CMK (cell line): ENCODE data around the gene ZMYM1.
A peak's percentile ranks its signal among the peaks of the same experiment; 100 is the strongest.
"Not testable (repeated sequence)": the region's sequence is repeated elsewhere in the genome, so short reads cannot be mapped to it uniquely, and the experiment has no call there.

Source experiments
- DNase-seq: peaks from one replicate; pipeline ENCODE4 v3.0.0-alpha.2; 2010; ENCODE audit warnings: low read depth

ZMYM1 gene

GRCh38 chr1:35079003-35079930 is at the start of gene ZMYM1:
ZMYM1 (plus strand) TSS chr1:35079385; CDS start chr1:35093988, 14,603 bp downstream.
- DNase-seq = peak; percentile 62

DNA sequence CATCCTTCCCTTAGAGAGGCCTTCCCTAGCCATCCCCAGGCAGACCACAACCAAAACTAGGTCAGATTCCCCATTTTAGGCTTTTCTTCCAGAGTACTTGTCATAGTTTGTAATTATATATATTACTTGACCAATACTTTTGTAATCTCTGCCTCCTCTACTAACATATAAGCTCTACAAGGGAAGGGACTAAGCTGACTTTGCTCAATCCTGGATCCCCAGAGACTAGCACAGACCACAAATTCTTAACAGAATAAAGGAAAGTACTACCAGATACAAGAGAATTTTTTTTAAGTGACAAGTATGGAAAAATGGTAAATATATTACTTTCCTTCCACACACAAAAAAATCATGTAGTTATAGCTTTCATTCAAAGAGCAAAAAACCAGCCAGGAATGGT is 49.4 kb upstream of the ZMYM1 start:
- no peak for DNase-seq

DNA sequence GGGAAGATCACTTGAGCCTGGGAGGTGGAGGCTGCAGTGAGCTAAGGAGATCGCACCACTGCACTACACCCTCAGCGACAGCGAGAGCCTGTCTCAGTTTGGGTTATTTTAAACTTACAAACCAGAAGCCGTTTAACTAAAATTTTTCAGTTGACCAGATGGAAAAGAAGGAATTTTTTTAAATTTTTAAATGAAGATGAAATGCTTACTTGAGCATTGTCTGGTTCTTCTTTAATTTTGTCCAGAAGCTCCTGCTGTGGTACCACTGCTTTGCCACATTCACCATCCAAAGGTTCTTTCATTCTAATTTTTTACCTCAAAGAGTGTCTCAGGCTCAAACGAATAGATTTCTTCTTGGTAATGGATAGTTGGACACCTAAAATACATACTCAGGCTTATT is 48.8 kb upstream of the ZMYM1 start:
- no peak for DNase-seq

DNA sequence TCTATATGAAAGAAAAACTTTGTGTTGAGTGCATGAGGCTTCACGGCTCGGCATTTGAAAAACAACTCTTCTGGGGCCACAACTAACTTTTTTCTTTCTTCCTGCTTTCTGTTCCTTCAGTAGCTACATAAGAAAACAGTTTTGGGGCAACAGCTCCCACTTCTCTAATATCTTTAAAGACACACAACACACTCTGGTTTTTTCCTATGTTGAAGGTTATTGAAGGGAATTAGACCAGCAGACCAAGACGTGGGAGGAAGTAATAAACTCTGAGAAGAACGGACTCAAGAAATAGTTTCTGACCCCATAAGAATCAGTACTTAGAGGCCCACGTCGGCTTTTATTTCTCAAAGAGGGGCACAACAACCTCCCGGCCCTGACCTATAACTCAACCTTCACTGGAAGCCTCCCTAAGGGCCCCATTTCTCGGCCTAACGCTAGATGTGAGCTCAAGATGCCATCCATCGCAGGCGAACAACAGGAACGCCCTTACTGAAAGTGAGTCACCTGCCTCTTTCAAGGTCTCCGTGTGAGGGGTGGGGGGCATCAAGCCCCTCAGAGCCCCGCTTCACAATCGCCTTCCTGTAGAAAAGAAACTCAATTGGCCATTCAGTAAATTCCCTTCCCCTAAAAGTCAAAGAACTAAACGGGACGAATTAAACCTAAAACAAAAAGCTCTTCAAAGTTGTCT is 48.3 kb upstream of the ZMYM1 start:
- peak; percentile 21 for DNase-seq

DNA sequence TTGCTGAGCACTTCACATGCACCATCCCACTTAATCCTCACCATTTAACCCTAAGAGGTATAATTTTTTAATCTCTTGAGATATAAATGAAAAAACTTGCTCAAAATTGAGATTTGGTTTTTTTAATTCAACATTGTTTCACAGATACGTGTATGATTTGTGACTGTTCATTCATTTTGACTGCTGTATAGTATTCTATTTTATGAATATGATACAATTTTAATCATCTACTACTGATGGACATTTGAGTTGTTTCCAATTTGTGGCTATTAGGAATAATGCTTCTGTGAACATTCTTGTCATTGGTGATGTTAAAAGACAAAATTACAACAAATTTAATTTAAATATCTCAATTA is 46.8 kb upstream of the ZMYM1 start:
- DNase-seq = no peak

DNA sequence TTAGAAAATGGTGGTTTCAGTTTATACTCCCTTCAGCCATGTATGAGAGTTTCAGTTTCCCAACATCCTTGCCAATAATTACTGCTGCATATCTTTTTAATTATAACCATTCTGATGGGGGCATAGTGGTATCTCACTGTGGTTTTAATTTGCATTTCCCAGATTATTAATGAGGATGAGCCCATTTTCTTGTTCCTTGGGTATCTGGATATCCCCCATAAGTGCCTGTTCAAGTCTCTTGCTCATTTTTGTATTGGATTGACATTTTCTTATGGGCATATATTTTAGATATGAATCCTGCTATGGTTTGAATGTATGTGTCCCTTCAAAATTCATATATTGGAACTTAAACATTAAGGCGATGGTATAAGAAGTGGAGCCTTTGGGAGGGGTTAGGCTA is 45.8 kb upstream of the ZMYM1 start:
- DNase-seq = no peak

GRCh38 chr1:35036621-35037020 is 42.6 kb upstream of the ZMYM1 start:
- DNase-seq = no peak

- DNase-seq = no peak
Measured at GRCh38 chr1:35037206-35037605, 42.0 kb upstream of the ZMYM1 start.

GRCh38 chr1:35038723-35039122 is 40.5 kb upstream of the ZMYM1 start:
- no peak for DNase-seq

DNA sequence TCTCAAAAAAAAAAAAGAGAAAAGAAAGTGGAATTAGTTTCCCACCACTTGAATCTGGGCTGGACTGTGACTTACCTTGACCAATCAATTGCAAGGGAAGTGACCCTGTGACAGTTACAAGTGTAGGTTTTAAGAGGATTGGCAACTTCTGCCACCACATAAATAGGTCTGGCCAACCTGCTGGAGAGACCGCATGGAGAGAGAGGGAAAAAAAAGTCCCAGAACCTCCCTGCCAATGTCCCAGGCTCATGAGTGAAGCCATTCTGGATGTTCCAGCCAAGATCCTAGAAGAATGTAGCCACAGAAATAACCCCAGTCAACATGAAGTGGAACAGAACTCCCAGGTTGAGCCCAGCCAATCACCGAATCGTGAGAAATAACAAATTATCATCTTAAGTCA is 35.7 kb upstream of the ZMYM1 start:
- no peak for DNase-seq

- DNase-seq = no peak
Measured at GRCh38 chr1:35044431-35044830, 34.8 kb upstream of the ZMYM1 start.

DNA sequence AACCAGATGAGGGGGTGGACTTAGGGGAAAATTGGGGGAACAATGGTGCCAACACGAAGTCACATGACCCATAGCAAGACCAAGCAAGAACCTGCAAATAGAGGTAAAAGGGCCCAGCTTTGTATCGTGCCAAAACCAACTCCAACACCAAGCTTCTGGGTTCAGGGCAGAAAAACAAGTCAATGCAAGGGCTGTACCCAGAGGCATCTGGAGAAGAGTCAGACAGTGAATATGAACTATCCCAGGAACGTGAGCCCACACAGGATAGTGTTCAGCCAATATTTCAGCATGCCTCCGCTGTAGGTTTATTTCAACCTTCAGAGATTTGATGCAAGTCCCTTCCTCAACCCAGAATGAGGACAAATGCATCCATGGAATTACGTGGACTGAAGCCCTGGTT is 32.5 kb upstream of the ZMYM1 start:
- no peak for DNase-seq

- no peak for DNase-seq
Measured at GRCh38 chr1:35047188-35047858, 31.9 kb upstream of the ZMYM1 start.

- no peak for DNase-seq
Measured at GRCh38 chr1:35049116-35049515, 30.1 kb upstream of the ZMYM1 start.

GRCh38 chr1:35053433-35053832 is 25.8 kb upstream of the ZMYM1 start:
- no peak for DNase-seq

DNA sequence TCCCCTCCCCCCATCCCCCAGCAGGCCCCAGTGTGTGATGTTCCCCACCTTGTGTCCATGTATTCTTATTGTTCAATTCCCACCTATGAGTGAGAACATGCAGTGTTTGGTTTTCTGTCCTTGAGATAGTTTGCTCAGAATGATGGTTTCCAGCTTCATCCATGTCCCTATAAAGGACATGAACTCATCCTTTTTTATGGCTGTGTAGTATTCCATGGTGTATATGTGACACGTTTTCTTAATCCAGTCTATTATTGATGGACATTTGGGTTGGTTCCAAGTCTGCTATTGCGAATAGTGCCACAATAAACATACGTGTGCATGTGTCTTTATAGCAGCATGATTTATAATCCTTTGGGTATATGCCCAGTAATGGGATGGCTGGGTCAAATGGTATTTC is 24.9 kb upstream of the ZMYM1 start:
- not testable (repeated sequence) for DNase-seq

DNA sequence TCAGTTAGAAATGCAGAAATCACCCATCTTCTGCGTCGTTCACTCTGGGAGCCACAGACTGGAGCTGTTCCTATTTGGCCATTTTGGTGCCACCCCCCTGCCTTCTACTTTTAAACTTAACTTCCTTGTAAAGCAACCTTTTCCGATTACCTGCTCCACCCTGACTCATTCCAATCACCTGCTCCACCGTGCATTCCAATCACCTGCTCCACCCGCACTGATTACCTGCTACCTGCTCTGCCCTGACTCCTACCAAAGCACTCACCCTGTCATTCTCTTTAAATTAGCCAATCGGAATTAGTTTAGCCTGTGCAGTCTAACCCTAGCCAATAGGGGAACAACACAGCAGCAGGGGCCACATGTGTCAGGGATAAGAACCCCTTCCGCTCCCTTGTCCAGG is 20.9 kb upstream of the ZMYM1 start:
- not testable (repeated sequence) for DNase-seq

GRCh38 chr1:35058988-35059387 is 20.2 kb upstream of the ZMYM1 start:
- DNase-seq = no peak

GRCh38 chr1:35062518-35063196 is 16.5 kb upstream of the ZMYM1 start:
- DNase-seq = peak; percentile 27

- no peak for DNase-seq
Measured at GRCh38 chr1:35064265-35064664, 14.9 kb upstream of the ZMYM1 start.

- DNase-seq = no peak
Measured at GRCh38 chr1:35069746-35070145, 9.4 kb upstream of the ZMYM1 start.

- no peak for DNase-seq
Measured at GRCh38 chr1:35073265-35073811, 5.8 kb upstream of the ZMYM1 start.
